ENCODE data around the gene RBMS1. TPM values are rescaled to one million over a fixed set of nuclear protein-coding genes. Genes with fewer than 3 reads are reported as not detected.
A peak's percentile ranks its signal among the peaks of the same experiment; 100 is the strongest.

RBMS1 gene
- total and polyA plus RNA-seq, 2 of the 4 experiments (the other 2 are of a cell fraction), result 43.5 to 64.9 TPM

DNA sequence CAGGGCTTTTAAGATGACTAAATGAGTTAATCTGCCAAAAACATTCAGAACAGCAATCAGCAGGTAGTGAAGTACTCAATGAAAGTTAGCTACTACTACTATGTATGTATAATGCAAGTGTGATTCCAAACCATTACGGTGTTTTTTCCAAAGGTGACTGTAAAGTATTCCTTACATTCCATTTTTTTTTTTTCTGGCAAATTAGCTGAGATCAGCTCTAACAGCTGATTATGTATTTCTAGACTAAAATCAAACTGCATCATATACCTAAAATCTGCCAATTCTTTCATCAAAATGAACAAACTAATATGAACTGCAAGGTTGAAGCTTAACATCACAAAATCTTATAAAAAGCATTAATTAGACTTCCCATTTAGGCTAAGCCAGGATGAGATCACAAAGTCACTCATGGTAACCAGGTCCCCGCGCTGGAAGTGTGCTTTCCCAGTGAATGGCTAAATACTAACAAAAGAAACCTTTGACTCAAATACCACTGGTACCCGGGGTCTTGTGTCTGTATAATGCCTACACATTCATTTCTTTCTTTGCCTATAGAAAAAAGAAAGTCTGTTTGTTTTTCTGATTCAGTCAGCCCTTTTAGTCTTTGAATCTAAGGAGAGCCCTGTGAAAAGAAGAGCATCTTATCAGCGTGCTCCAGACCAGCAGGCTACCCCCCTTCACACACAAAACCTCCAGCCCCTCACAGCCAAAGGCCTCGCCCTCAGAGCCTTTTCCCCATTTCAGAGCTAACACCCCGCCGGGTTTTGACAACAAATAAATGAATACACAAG is 88.3 kb downstream of the RBMS1 start:
- in situ Hi-C loops (cut with MboI; ENCODE audit: low sequenced_read_pairs), result no loop called here

More for the DNA sequence above, 88.3 kb downstream of the RBMS1 start:
- Histone ChIP-seq H3K56ac (ENCODE audit: extremely low read depth, insufficient read depth, low read length) (no peak overlapping the region; the same call in 1 of the 2 replicates), H3K23ac (ENCODE audit: low read depth, low read length) (peak overlapping the region; percentile 79), H3K9ac (ENCODE audit: low read depth, low read length) (peak overlapping the region; percentile 99), H4K8ac (ENCODE audit: low read depth in 2 of 2, low read length in 2 of 2) (peak overlapping the region in 1 of 2 experiments; percentile 3; a peak in 1 of 4 replicates), H4K5ac (ENCODE audit: low read depth, low read length) (peak overlapping the region; percentile 27; the same call in 1 of the 2 replicates), H3K4me2 (ENCODE audit: low read depth, low read length) (peak overlapping the region; percentile 100), H3K4me3 (ENCODE audit: insufficient read depth, low read depth, low read length) (peak overlapping the region; percentile 99), H3K14ac (replicated peaks; ENCODE audit: low read depth, low read length) (peak overlapping the region; percentile 54), H2BK20ac (ENCODE audit: low read depth, low read length) (no peak overlapping the region), H4K20me1 (ENCODE audit: insufficient read depth, low read length) (peaks cover 56% of the 10 kb centered on the region), H3K27me3 (ENCODE audit: control insufficient read depth, insufficient read depth, low read length) (no peaks in the 10 kb centered on the region), H3K9me1 (ENCODE audit: insufficient read depth, low read length) (peaks cover 16% of the 10 kb centered on the region), H4K91ac (ENCODE audit: insufficient read depth, low read depth, low read length) (peak overlapping the region; percentile 10; the same call in 1 of the 2 replicates), H3K9me3 (ENCODE audit: control insufficient read depth, insufficient read depth, low read length) (no peaks in the 10 kb centered on the region), H3K36me3 (ENCODE audit: control insufficient read depth, insufficient read depth, low read length) (peaks cover 3% of the 10 kb centered on the region; the same call in 1 of the 2 replicates), H2AFZ (replicated peaks; ENCODE audit: low read length, poor library complexity) (no peak overlapping the region), H2AK9ac (replicated peaks; ENCODE audit: low read depth, low read length, poor library complexity) (peak overlapping the region; percentile 55), H3K4ac (ENCODE audit: low read depth, low read length) (peak overlapping the region; percentile 17), H3K79me1 (ENCODE audit: low read depth in 1 of 2, low read length in 2 of 2) (peaks cover 8 to 61% of the 10 kb centered on the region in 2 experiments; a peak in 3 of 4 replicates), H2BK15ac (ENCODE audit: low read depth, low read length) (no peak overlapping the region), H3K27ac (ENCODE audit: insufficient read depth, low read length) (peak overlapping the region; percentile 70), H2AK5ac (ENCODE audit: low read depth, low read length) (0 out of 2 replicates have a peak overlapping the region, but pooled peaks have one; percentile 6), H2BK120ac (ENCODE audit: low read depth, low read length) (no peak overlapping the region), H3K4me1 (ENCODE audit: control insufficient read depth, insufficient read depth, low read length) (peaks cover 25% of the 10 kb centered on the region), H2BK5ac (ENCODE audit: low read depth, low read length, poor library complexity, severe bottlenecking) (peak overlapping the region; percentile 77), H3K18ac (ENCODE audit: low read depth, low read length) (peak overlapping the region; percentile 98)
- dilution Hi-C loops (cut with HindIII; ENCODE audit: low sequenced_read_pairs, unreplicated experiment), result no loop called here
- ChIA-PET POLR2A (ENCODE audit: unreplicated experiment) (no interaction called here), CTCF (interaction anchor here (0.5 to 1.0 kb wide), 3 partner anchors 66 to 178 kb away, joined by 3 to 4 read pairs (median 4); no protein-coding TSS in a partner anchor)
- WGBS, 2 experiments (ENCODE audit: extremely low coverage in 2 of 2, insufficient read length in 1 of 2), result no CpG with 5 or more reads among the region's 8 CpGs
- peak; percentile 27; the same call in 1 of the 2 replicates for TF ChIP-seq MAFK (IDR thresholded peaks at IDR 0.05; ENCODE audit: low read depth, low read length)
- no peak for TF ChIP-seq MXI1 (IDR thresholded peaks at IDR 0.05; ENCODE audit: borderline replicate concordance, low read depth, low read length)
- intact Hi-C loops (cut with micrococcal nuclease), result loop anchor here (5.0 to 10.0 kb wide), 4 partner anchors 180 to 517 kb away; no protein-coding TSS in a partner anchor
- DNase-seq, result no peak
- no peak for ATAC-seq (ENCODE audit: low read depth)
- no TSS peak for BruUV-seq (replicated peaks)

Data from IMR-90 (cell line).